GM18519 (cell line): ENCODE results near the gene SCN9A.

Experiments
- ATAC-seq: cut with Tn5 transposase; IDR thresholded peaks from one replicate; pipeline ENCODE4 v1.9.1; 2021; ENCODE audit warnings: mild to moderate bottlenecking, moderate library complexity; ENCODE audit not compliant: unreplicated experiment, low FRiP score

The SCN9A gene

DNA sequence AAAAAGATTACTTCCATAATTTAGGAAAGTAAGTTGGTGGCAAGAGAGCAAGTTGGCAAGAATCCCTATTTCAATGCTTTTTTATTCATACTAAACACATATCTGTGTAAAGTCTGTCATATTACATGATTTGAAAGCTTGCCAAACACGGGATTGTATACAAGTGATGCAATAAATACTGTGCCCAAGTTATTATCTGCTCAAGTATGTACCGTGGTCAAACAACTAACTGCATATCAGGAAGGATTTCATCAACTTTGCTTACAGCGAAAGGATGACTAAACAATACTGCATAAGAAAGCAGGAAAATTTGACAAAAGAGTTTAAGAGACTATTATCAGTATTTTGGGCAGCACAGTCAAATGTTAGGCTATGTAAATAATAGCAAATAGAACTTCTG is 178.3 kb downstream of the SCN9A start:
- ATAC-seq: no peak

GRCh38 chr2:166193407-166193806 is 182.3 kb downstream of the SCN9A start:
- ATAC-seq: no peak

DNA sequence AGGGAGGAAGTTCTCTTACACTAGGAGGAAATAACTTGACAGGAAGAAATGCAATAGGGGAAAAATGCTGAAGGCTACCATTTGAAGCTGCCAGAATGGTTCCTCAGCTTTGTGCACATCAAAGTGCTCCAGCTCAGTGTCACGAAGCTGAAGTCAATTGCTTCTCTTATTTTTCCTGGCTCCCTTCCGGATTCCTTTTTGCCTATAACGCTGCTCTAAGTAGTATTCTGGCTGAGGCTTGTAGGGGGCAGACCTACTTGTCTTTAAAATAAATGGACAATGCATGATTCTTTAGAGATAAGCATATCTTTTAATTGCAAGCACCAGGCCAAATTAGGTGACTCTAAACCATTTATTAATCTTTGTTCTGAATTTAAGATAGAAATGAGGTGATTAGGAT is 187.7 kb downstream of the SCN9A start:
- ATAC-seq: no peak

DNA sequence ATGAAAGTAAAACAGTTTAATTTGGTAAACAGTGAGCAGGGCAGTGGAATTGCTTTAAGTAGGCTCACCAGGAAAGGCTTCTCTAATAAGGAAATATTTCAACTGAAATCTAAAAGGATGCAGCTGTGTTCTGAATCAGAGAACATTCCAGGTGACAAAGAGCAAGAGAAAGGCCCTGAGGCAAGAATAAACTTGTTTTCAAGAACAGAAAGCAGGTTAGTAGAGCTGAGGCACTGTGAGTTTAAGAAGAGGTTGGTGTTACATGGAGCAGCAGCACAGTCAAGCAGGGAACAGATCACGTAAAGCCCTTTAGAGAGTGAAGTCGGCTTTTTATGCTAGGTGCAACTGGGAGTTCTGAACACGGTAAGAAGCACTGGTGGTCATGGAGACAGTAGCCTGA is 191.0 kb downstream of the SCN9A start:
- ATAC-seq: no peak

DNA sequence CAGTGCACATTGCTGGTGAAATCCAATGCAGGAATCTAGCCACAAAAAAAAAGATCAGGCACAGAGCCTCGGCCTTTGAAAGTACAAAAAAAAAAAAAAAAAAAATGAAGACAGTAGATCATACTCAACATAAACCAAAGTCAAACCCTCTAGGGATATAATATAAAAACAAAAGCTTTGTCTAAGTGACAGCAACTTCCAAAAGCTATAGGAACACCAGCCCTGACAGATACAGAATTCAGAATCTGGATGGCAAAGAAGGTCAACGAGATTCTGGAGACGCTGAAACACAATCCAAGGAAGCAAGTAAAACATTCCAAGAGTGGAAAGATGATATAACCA is 194.0 kb downstream of the SCN9A start:
- no peak for ATAC-seq

DNA sequence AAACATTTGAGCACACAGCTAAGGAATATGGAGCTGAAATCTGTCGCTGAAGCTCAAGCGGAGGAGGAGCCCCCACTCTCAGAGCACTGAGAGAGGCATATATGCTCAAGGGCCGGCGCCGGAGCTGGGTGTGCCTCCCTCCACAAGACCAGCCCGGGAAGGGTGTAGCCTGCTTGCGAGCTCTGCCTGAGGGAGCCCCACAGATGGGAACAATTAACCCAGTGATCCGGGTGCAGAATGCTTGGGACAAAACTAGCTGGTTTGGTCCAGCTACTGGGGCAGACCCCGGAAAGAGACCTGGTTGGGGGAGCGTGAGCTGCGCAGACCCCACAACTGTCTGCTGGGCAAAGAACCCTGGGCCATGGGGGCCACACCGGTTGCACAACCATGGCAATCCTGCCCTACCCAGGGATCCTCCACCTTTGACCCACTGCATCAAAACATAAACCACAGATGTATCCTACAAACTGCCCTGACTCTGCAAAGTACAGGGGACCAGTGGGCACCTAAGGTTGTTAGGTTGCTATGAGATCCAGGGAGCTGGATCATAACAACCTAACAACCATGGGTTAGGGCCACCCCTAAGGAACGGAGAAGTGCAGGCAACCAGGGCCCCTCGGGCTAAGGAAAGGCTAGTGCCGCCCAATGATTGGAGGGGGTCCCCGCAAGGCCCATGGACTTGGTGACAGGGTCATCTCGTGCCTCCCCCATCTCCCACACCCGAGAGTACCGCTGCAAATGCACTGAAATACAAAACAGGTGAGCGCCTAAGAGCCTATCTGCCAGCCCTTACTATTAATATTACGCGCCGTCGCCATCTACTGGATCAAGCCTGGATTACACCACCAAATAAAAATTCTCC is 194.6 kb downstream of the SCN9A start:
- peak; percentile 94 for ATAC-seq

DNA sequence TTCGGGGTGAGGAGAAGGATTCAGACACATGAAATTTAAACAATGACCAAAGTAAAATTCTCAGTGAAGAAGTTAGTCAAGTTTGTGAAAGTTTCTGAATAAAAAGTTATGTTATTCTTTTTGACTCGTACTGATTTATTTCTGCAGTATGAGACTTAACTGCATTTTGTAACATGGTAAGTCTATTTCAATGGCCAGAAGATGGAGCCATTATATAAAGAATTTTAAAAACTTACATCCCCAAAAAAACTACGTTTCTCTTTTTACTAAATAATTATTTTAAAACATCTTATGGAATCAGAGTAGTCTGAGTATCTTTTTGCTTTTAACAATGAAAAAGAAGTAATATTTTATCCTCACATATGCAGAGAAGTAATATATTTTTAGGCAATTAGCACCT is 196.5 kb downstream of the SCN9A start:
- ATAC-seq: no peak

DNA sequence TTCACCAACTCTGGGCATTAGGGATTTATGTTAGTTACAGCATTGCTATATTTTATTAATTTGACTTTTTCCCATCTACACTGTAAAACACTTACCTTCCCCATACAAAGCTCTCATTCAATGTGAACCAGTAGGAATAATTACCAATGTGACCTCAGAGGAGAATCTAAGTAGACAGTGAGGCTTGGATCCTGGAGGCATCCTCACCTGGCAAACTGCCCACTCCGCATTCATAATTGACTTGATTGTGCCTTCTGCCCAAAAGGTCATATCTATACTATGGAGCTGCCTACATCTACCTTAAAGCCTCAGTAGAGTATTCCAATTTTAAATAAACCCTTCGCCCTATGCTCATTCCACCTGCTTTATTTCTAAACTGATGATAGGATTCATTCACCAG is 202.5 kb downstream of the SCN9A start:
- ATAC-seq: no peak

- no peak for ATAC-seq
Observed at GRCh38 chr2:166171216-166171615, 204.5 kb downstream of the SCN9A start.

GRCh38 chr2:166170356-166170755 is 205.4 kb downstream of the SCN9A start:
- peak; percentile 85 for ATAC-seq

DNA sequence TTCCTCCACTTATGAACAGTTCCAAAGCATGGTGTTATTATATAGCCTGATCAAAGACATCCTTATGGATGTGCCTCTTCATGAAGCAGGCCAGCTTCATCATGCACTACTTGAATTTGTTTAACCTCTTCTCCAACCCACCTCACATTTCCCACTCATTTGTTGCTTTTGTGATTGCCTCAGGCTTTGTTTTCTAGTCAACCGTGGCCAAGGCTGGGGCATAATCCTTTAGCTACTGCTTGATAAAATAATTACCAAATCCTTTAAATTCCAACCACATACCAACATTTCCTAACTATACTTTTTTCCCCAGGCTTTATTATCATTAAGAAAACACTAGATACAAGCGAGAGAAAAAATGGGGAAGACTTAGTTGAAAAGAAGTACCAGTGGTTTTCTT is 208.3 kb downstream of the SCN9A start:
- no peak for ATAC-seq

GRCh38 chr2:166163775-166164174 is 212.0 kb downstream of the SCN9A start:
- no peak for ATAC-seq

DNA sequence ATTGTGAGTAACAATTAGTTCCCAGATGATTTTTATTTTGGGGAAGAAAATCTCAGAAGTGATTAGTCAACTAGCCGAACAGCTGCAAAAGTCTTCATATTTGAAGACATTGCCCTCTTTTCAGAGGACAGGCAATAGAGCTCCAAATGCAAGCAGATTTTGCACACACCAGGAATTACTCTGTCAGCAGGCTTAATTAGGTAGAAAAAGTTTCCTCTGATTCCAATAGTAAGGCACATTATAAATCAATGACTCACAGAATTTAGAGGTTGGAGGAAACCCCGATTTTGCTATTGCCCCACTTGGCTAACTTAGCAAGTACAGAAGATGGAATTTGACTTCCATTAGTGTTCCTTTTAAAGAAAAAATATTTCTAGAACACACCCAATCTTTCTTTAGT is 217.2 kb downstream of the SCN9A start:
- ATAC-seq: no peak

GRCh38 chr2:166157578-166157977 is 218.2 kb downstream of the SCN9A start:
- no peak for ATAC-seq

- ATAC-seq: no peak
Observed at GRCh38 chr2:166156985-166157490, 218.7 kb downstream of the SCN9A start.

- ATAC-seq: no peak
Observed at GRCh38 chr2:166155589-166155988, 220.2 kb downstream of the SCN9A start.

GRCh38 chr2:166154685-166155338 is 220.9 kb downstream of the SCN9A start:
- ATAC-seq: no peak

- no peak for ATAC-seq
Observed at GRCh38 chr2:166152064-166152463, 223.7 kb downstream of the SCN9A start.

DNA sequence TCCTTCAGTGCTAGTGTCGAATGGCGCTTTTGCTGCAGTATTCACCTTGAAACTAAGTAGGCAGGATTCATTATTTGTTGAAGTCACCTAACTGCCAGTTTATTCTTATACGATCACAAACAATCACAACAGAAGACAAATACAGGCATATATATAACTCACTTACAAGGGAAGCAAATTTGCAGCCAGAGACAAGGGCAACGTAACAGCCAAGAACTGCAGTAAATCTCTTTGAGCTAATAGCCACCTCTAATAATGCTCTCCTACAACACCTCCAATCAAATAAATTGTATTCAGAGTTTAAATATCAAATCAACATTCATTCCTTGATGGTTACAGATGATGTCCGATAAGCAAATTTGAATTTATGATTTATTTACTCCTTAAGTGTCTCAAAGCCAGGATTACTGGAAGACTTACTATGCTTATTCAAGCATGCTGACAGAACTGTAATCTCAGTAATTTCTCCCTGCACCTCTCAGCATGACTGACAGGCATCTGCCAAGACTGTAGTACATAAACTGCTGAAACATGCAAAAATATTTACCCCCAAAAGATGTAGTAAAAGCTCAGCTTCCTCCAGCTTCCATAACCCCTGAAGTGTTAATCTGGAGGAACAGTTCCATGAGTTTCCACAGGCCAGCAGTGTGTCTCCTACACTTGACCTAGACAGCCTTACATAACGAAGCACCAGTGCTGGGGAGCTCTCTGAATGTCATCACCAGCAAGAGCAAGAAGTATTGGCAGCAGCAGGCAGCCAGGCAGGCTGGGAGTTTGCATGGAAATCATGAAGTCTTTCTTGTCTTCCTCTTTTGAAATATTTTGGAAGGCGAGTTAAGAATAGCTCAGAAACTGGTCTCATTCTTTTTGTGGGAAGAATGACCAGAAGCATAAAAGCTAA is 227.0 kb downstream of the SCN9A start:
- no peak for ATAC-seq

DNA sequence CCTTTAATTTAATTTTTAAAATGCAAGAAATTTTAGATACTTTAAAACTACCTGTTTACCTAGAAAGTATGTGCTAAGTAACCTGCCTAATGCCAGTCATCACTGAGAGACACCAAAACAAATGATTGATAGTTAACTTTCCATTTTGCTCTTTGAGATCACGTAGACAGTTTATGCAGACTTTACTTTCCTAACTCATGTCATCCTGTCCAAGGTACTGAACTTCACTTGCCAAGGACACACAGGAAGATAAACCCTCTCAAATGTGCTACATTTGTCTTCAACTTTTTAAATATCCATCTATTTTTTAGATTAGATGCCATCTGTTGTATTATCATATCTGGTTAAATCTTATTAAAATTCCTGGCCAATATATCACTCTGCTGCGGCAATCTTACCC is 227.9 kb downstream of the SCN9A start:
- ATAC-seq: no peak
